ENCODE measurements around the gene XPNPEP3. TPM values are rescaled to one million over a fixed set of nuclear protein-coding genes. Genes with fewer than 3 reads are reported as not detected.
"Not testable (repeated sequence)": the region's sequence is repeated elsewhere in the genome, so short reads cannot be mapped to it uniquely, and the experiment has no call there.

XPNPEP3 gene
- total RNA-seq, 6 experiments from 2014 or later: 9.2 to 33.7 (median 18.5) TPM

- Histone ChIP-seq H3K36me3 (no peaks in the 10 kb centered on the region), H3K27me3 (no peaks in the 10 kb centered on the region), H3K4me3 (peak overlapping the region; percentile 72 to 92 (median 85)), H3K4me1 (peaks cover 0 to 50% (median 24%) of the 10 kb centered on the region in 4 donors), H3K9me3 (no peaks in the 10 kb centered on the region), H3K27ac (peak overlapping the region; percentile 98 to 100 (median 99))
- WGBS (ENCODE audit: insufficient coverage, low coverage, low lambda C conversion rate, missing lambda C conversion rate): 0% methylated on average over 13 of the region's 29 CpGs
- peak; percentile 31 to 53 (median 34) for ATAC-seq
- no peak for TF ChIP-seq POLR2A (IDR thresholded peaks at IDR 0.05)
- TF ChIP-seq CTCF (IDR thresholded peaks at IDR 0.05): no peak
- DNase-seq: peak in 1 of 3 donors; percentile 67
- intact Hi-C loops (cut with DNase I): no loop called here
Measured at GRCh38 chr22:40855979-40856512, 902 bp upstream of the XPNPEP3 start.

- intact Hi-C loops (cut with DNase I): no loop called here
- H3K27me3 ChIP-seq: no peaks in the 10 kb centered on the region
Measured at GRCh38 chr22:40857309-40857855, 434 bp downstream of the XPNPEP3 start.

GRCh38 chr22:40862013-40862412, 5.1 kb downstream of the XPNPEP3 start, which contains the start of gene DNAJB7:
DNAJB7 (minus strand) TSS chr22:40862113; CDS start chr22:40861994, 119 bp downstream.
- H3K27ac ChIP-seq: no peak within 1 kb of the TSS
- peaks cover 0 to 24% (median 7%) of the 10 kb centered on the region in 4 donors for H3K4me1 ChIP-seq
- TF ChIP-seq CTCF (IDR thresholded peaks at IDR 0.05) (no peak), POLR2A (IDR thresholded peaks at IDR 0.05) (no peak)
- DNase-seq (no peak), ATAC-seq (no peak)
- no peaks in the 10 kb centered on the region for H3K36me3 ChIP-seq
- H3K4me3 ChIP-seq: no peak within 1 kb of the TSS
- no peaks in the 10 kb centered on the region for H3K9me3 ChIP-seq
- 91% methylated on average over 3 of the region's 3 CpGs for WGBS (ENCODE audit: insufficient coverage, low coverage, low lambda C conversion rate, missing lambda C conversion rate)
- intact Hi-C loops (cut with DNase I): no loop called here
- H3K27me3 ChIP-seq: no peaks in the 10 kb centered on the region

More at GRCh38 chr22:40857309-40857855, 434 bp downstream of the XPNPEP3 start:
- Histone ChIP-seq H3K27ac (peak overlapping the region; percentile 98 to 100 (median 99)), H3K4me1 (peaks cover 0 to 41% (median 19%) of the 10 kb centered on the region in 4 donors), H3K9me3 (no peaks in the 10 kb centered on the region), H3K36me3 (no peaks in the 10 kb centered on the region), H3K4me3 (peak overlapping the region; percentile 72 to 92 (median 85))
- no peak for TF ChIP-seq CTCF (IDR thresholded peaks at IDR 0.05)
- TF ChIP-seq POLR2A (IDR thresholded peaks at IDR 0.05): no peak
- ATAC-seq (no peak), DNase-seq (no peak)
- 1% methylated on average over 12 of the region's 18 CpGs for WGBS (ENCODE audit: insufficient coverage, low coverage, low lambda C conversion rate, missing lambda C conversion rate)

GRCh38 chr22:40862537-40862936, 5.6 kb downstream of the XPNPEP3 start:
- intact Hi-C loops (cut with DNase I): no loop called here
- Histone ChIP-seq H3K27ac (no peak overlapping the region), H3K9me3 (no peaks in the 10 kb centered on the region), H3K4me1 (peaks cover 0 to 29% (median 9%) of the 10 kb centered on the region in 4 donors), H3K4me3 (no peak overlapping the region), H3K36me3 (no peaks in the 10 kb centered on the region), H3K27me3 (no peaks in the 10 kb centered on the region)
- no peak for ATAC-seq
- TF ChIP-seq POLR2A (IDR thresholded peaks at IDR 0.05): no peak
- 70% methylated on average over 2 of the region's 2 CpGs for WGBS (ENCODE audit: insufficient coverage, low coverage, low lambda C conversion rate, missing lambda C conversion rate)
- no peak for DNase-seq

GRCh38 chr22:40867109-40867508, 10.2 kb downstream of the XPNPEP3 start:
- H3K27ac ChIP-seq: peak overlapping the region in 1 of 3 donors; percentile 35
- ATAC-seq: peak in 3 of 4 donors; percentile 23 to 31 (median 25)
- 38% methylated on average over 2 of the region's 2 CpGs for WGBS (ENCODE audit: insufficient coverage, low coverage, low lambda C conversion rate, missing lambda C conversion rate)

GRCh38 chr22:40868379-40868778, 11.4 kb downstream of the XPNPEP3 start:
- peak overlapping the region in 1 of 3 donors; percentile 45 for H3K27ac ChIP-seq
- intact Hi-C loops (cut with DNase I): not testable (repeated sequence)
- peak in 1 of 3 donors; percentile 51 for DNase-seq

More at GRCh38 chr22:40867109-40867508, 10.2 kb downstream of the XPNPEP3 start:
- no peak for DNase-seq
- H3K4me3 ChIP-seq: no peak overlapping the region
- peaks cover 0 to 22% (median 0%) of the 10 kb centered on the region in 4 donors for H3K36me3 ChIP-seq
- H3K27me3 ChIP-seq: no peaks in the 10 kb centered on the region
- no peaks in the 10 kb centered on the region for H3K9me3 ChIP-seq
- intact Hi-C loops (cut with DNase I): no loop called here
- peaks cover 0 to 25% (median 4%) of the 10 kb centered on the region in 4 donors for H3K4me1 ChIP-seq
- TF ChIP-seq POLR2A (IDR thresholded peaks at IDR 0.05) (no peak), CTCF (IDR thresholded peaks at IDR 0.05) (no peak)

More at GRCh38 chr22:40868379-40868778, 11.4 kb downstream of the XPNPEP3 start:
- WGBS (ENCODE audit: insufficient coverage, low coverage, low lambda C conversion rate, missing lambda C conversion rate): 37% methylated on average over 6 of the region's 6 CpGs
- H3K4me3 ChIP-seq, H3K9me3 ChIP-seq, H3K27me3 ChIP-seq: not testable (repeated sequence)
- Histone ChIP-seq H3K4me1 (peaks cover 0 to 25% (median 4%) of the 10 kb centered on the region in 4 donors), H3K36me3 (peaks cover 0 to 26% (median 0%) of the 10 kb centered on the region in 4 donors)
- peak; percentile 73 to 90 (median 81) for ATAC-seq
